Smooth muscle cell (in vitro differentiated cells): ENCODE measurements around the gene BSG. TPM values are rescaled to one million over a fixed set of nuclear protein-coding genes. Genes with fewer than 3 reads are reported as not detected.
A peak's percentile ranks its signal among the peaks of the same experiment; 100 is the strongest.
"Not testable (repeated sequence)": the region's sequence is repeated elsewhere in the genome, so short reads cannot be mapped to it uniquely, and the experiment has no call there.

ENCODE experiments used
- DNase-seq: peaks from one replicate; lab custom pipeline; 2025; ENCODE audit not compliant: unreplicated experiment; lab: John Stamatoyannopoulos, UW
- H2AFZ ChIP-seq: fragments of 200-600 bp; sonication (generic); 2 replicates; pipeline ENCODE4 v1.6.0; 2016; ENCODE audit warnings: antibody characterized with exemption, low read depth, mild to moderate bottlenecking
- H3F3A ChIP-seq: fragments of 200-600 bp; sonication (generic); 2 replicates; pipeline ENCODE4 v1.6.0; 2017; ENCODE audit warnings: antibody characterized with exemption, low read depth
- H3K27ac ChIP-seq: fragments of 200-600 bp; sonication (generic); 2 replicates; pipeline ENCODE4 v1.5.1; 2016; ENCODE audit warnings: low read depth, mild to moderate bottlenecking
- H3K27me3 ChIP-seq: fragments of 200-600 bp; sonication (generic); 2 replicates; pipeline ENCODE4 v1.6.1; 2016; ENCODE audit warnings: low read depth, mild to moderate bottlenecking
- H3K36me3 ChIP-seq: fragments of 200-600 bp; sonication (generic); 2 replicates; pipeline ENCODE4 v1.5.1; 2016; ENCODE audit warnings: low read depth
- H3K4me1 ChIP-seq: fragments of 200-600 bp; sonication (generic); 2 replicates; pipeline ENCODE4 v1.5.1; 2016; ENCODE audit warnings: low read depth
- H3K4me2 ChIP-seq: fragments of 200-600 bp; sonication (generic); 2 replicates; pipeline ENCODE4 v1.6.0; 2016; ENCODE audit warnings: mild to moderate bottlenecking
- H3K4me3 ChIP-seq: fragments of 200-600 bp; sonication (generic); 2 replicates; pipeline ENCODE4 v1.5.1; 2016; ENCODE audit warnings: mild to moderate bottlenecking
- H3K79me2 ChIP-seq: fragments of 200-600 bp; sonication (generic); 2 replicates; pipeline ENCODE4 v1.6.0; 2016; ENCODE audit warnings: low read depth, mild to moderate bottlenecking
- H3K9ac ChIP-seq: fragments of 200-600 bp; sonication (generic); 2 replicates; pipeline ENCODE4 v1.6.0; 2016; ENCODE audit warnings: low read depth
- H3K9me3 ChIP-seq: fragments of 200-600 bp; sonication (generic); replicated peaks from 2 replicates; pipeline ENCODE4 v1.5.1; 2016; ENCODE audit warnings: low read depth
- H4K20me1 ChIP-seq: fragments of 200-600 bp; sonication (generic); 2 replicates; pipeline ENCODE4 v1.6.0; 2016; ENCODE audit warnings: low read depth
- WGBS: methylation state at CpG from one replicate; pipeline ENCODE4 v1.1.7; 2016; ENCODE audit warnings: low lambda C conversion rate; 5-methylcytosine and 5-hydroxymethylcytosine counted together
- polyA plus RNA-seq: library from polyadenylated mRNA; unstranded; fragments of >200 nt; fragmentation: Nextera tagmentation; extraction: Ambion mirVana; gene quantifications from 2 replicates; pipeline ENCODE4 v1.2.1, GENCODE V29; 2016
- total RNA-seq: library from RNA; depleted of rRNA; stranded (reverse); fragments of >200 nt; gene quantifications from 2 replicates; pipeline ENCODE4 v1.2.3, GENCODE V29; 2014
- TF ChIP-seq, protein P1 (sequence below): fragments of 200-600 bp; sonication (generic); IDR thresholded peaks from 2 replicates; pipeline ENCODE4 v1.5.1; 2017; ENCODE audit warnings: borderline replicate concordance, mild to moderate bottlenecking, antibody characterized with exemption; ENCODE audit not compliant: insufficient read depth, poor library complexity, severe bottlenecking

Gene BSG
- total and polyA plus RNA-seq, 2 experiments from 2014 or later, result 431 to 1,057 TPM

DNA sequence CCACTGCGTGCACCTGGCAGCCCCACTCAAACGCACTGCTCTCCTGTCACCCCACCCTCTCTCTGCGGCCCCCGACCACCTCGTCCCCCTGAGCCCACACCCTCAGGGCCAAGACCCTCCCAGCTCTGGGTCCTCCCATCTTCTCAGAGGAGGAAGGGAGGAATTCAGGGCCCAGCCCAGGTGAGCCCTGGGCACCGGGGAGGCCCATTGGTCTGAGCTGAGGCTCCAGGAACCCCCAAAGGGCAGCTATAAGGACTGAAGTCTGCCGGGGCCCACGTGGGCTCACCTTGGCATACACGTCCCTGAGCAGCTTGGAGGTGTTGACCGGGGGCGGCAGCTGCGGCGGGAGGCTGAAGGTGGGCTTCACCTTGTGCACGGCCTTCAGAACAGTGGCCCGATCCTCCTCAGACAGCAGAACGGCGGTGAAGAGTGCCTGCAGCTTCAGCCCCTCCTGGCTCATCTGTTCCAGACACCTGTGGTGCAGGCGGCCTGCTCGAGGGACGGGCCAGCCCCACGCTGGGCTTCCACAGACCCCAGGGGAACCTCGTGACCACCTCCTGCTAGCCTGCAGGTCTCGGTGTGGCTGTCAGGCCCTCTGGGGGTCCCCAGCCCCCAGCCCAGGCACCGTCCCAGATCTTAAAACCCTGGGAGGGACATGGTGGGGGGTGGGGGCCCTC lies 52.2 kb downstream of the BSG start:
- H3K36me3 ChIP-seq, result no peaks in the 10 kb centered on the region
- H2AFZ ChIP-seq, result no peak overlapping the region
- H3K79me2 ChIP-seq, result no peaks in the 10 kb centered on the region
- WGBS, result 97% methylated on average over 21 of the region's 24 CpGs
- no peaks in the 10 kb centered on the region for H3F3A ChIP-seq
- H3K4me3 ChIP-seq, result no peak overlapping the region
- no peaks in the 10 kb centered on the region for H3K9me3 ChIP-seq
- no peaks in the 10 kb centered on the region for H3K4me1 ChIP-seq
- peaks cover 15% of the 10 kb centered on the region for H4K20me1 ChIP-seq
- H3K27ac ChIP-seq, result no peak overlapping the region
- H3K9ac ChIP-seq, result no peak overlapping the region
- no peak for DNase-seq
- TF ChIP-seq, protein P1, sequence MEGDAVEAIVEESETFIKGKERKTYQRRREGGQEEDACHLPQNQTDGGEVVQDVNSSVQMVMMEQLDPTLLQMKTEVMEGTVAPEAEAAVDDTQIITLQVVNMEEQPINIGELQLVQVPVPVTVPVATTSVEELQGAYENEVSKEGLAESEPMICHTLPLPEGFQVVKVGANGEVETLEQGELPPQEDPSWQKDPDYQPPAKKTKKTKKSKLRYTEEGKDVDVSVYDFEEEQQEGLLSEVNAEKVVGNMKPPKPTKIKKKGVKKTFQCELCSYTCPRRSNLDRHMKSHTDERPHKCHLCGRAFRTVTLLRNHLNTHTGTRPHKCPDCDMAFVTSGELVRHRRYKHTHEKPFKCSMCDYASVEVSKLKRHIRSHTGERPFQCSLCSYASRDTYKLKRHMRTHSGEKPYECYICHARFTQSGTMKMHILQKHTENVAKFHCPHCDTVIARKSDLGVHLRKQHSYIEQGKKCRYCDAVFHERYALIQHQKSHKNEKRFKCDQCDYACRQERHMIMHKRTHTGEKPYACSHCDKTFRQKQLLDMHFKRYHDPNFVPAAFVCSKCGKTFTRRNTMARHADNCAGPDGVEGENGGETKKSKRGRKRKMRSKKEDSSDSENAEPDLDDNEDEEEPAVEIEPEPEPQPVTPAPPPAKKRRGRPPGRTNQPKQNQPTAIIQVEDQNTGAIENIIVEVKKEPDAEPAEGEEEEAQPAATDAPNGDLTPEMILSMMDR, result no peak
- H3K4me2 ChIP-seq, result no peak overlapping the region
- no peaks in the 10 kb centered on the region for H3K27me3 ChIP-seq

DNA sequence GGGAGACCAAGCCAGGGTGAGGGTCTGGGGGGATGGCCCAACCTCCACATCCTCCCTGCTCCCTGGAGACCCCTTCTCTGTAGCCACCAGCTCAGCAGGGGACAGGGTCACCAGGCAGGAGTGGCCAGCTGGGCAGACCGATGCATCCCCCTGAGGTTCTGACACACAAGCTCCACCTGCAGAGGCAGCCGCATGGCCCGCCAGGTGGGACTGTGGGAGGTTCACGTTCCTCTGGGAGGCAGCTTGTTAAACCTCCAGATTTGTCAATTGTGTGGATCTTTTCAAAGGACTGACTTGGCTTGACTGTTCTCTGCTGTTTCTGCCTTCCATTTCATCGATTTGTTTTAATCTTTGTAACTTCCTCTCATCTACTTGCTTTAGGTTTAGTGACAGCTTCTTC lies 52.9 kb downstream of the BSG start:
- H3K36me3 ChIP-seq, result no peaks in the 10 kb centered on the region
- H3K4me2 ChIP-seq, result no peak overlapping the region
- no peak overlapping the region for H3K9ac ChIP-seq
- no peaks in the 10 kb centered on the region for H3K79me2 ChIP-seq
- H4K20me1 ChIP-seq, result peaks cover 15% of the 10 kb centered on the region
- H2AFZ ChIP-seq, result no peak overlapping the region
- TF ChIP-seq, protein P1, result no peak
- DNase-seq, result no peak
- no peak overlapping the region for H3K27ac ChIP-seq
- H3K4me1 ChIP-seq, result no peaks in the 10 kb centered on the region
- WGBS, result 94% methylated on average over 5 of the region's 5 CpGs
- no peaks in the 10 kb centered on the region for H3K27me3 ChIP-seq
- no peaks in the 10 kb centered on the region for H3F3A ChIP-seq
- H3K9me3 ChIP-seq, result no peaks in the 10 kb centered on the region
- H3K4me3 ChIP-seq, result no peak overlapping the region

DNA sequence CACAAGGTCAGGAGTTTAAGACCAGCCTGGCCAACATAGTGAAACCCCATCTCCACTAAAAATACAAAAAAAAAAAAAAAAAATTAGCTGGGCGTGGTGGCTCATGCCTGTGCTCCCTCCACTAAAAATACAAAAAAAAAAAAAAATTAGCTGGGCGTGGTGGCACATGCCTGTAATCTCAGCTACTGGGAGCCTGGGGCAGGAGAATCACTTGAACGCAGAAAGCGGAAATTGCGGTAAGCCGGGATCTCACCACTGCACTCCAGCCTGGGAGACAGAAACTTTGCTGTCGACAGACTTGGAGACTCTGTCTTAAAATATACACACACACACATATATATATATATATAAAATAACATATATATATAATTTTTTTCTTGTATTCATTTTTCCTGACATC lies 54.2 kb downstream of the BSG start:
- not testable (repeated sequence) for H3K9ac ChIP-seq, H3K27ac ChIP-seq, H3K4me2 ChIP-seq, H2AFZ ChIP-seq, H3K9me3 ChIP-seq, DNase-seq, H3K4me3 ChIP-seq, H3K27me3 ChIP-seq, H3K36me3 ChIP-seq, H3F3A ChIP-seq, H3K79me2 ChIP-seq, H3K4me1 ChIP-seq
- 94% methylated on average over 7 of the region's 7 CpGs for WGBS
- peaks cover 15% of the 10 kb centered on the region for H4K20me1 ChIP-seq

DNA sequence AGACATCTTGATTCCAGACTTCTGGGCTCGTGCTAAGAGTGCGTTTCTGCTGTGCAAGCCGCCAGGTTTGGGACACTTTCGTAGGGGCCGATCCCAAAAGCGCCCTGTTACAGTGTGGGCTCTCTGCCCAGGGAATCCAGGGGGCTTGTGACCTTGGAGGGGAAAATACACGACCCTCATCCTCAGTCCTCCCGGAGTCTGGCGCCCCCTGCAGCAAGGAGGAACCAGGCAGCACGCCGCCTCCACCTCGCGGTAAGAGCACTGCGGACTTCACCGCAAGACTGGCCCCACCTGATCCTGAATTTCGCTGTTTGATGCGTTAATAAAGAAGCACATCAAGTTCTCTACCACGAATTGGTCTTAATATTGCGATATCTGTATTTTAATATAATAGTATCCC lies 55.8 kb downstream of the BSG start:
- TF ChIP-seq, protein P1, result peak; percentile 36
- H4K20me1 ChIP-seq, result peaks cover 15% of the 10 kb centered on the region
- H3K27me3 ChIP-seq, result no peaks in the 10 kb centered on the region
- no peak overlapping the region for H2AFZ ChIP-seq
- peaks cover 6% of the 10 kb centered on the region for H3K79me2 ChIP-seq
- H3K27ac ChIP-seq, result no peak overlapping the region
- H3K4me3 ChIP-seq, result no peak overlapping the region
- H3K9me3 ChIP-seq, result no peaks in the 10 kb centered on the region
- H3K4me2 ChIP-seq, result no peak overlapping the region
- DNase-seq, result no peak
- no peaks in the 10 kb centered on the region for H3K4me1 ChIP-seq
- no peak overlapping the region for H3K9ac ChIP-seq
- H3F3A ChIP-seq, result no peaks in the 10 kb centered on the region
- H3K36me3 ChIP-seq, result no peaks in the 10 kb centered on the region
- WGBS, result 83% methylated on average over 19 of the region's 19 CpGs

DNA sequence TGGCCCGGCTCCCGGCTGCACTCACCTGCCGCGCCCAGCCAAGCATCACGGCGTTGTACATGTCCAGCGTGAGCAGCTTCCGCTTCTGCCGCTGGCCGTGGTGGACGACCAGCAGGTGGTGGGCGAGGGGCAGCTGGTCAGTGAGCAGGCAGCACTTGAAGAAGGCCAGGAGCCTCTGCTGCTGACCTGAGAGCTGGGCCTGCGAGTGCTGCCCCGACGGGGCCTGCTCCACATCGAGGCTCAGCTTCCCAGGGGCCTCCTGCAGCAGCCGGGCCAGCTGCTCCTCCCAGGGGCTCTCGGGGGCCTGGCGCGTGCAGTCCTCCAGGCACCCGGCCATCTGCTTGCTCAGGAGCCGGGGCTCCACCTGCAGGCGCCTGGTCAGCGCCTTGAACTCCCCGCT lies 57.1 kb downstream of the BSG start:
- H3K27me3 ChIP-seq, H3F3A ChIP-seq, H3K36me3 ChIP-seq, H3K4me1 ChIP-seq, H3K27ac ChIP-seq, H3K9ac ChIP-seq, H2AFZ ChIP-seq, DNase-seq, H3K79me2 ChIP-seq, H3K4me3 ChIP-seq, H3K4me2 ChIP-seq, H3K9me3 ChIP-seq: not testable (repeated sequence)
- WGBS, result 96% methylated on average over 25 of the region's 25 CpGs
- H4K20me1 ChIP-seq, result peaks cover 11% of the 10 kb centered on the region
